Glutamatergic neuron (in vitro differentiated cells): ENCODE data around the gene ZNF549. TPM values are rescaled to one million over a fixed set of nuclear protein-coding genes. Genes with fewer than 3 reads are reported as not detected.
A peak's percentile ranks its signal among the peaks of the same experiment; 100 is the strongest.

Source experiments
- DNase-seq: peaks from one replicate; pipeline ENCODE4 v3.0.0; 2022
- H3K27ac Mint-ChIP-seq: one replicate; pipeline ENCODE4 v1.8.0; 2020; ENCODE audit warnings: mild to moderate bottlenecking, mixed read lengths, inconsistent platforms; ENCODE audit not compliant: unreplicated experiment
- H3K27me3 Mint-ChIP-seq: one replicate; pipeline ENCODE4 v1.8.0; 2020; ENCODE audit warnings: mild to moderate bottlenecking, moderate library complexity, mixed read lengths, inconsistent platforms; ENCODE audit not compliant: unreplicated experiment
- H3K36me3 Mint-ChIP-seq: one replicate; pipeline ENCODE4 v1.8.0; 2020; ENCODE audit warnings: mild to moderate bottlenecking, mixed read lengths, inconsistent platforms; ENCODE audit not compliant: unreplicated experiment
- H3K4me1 Mint-ChIP-seq: one replicate; pipeline ENCODE4 v1.8.0; 2020; ENCODE audit warnings: mild to moderate bottlenecking, low read depth, mixed read lengths, inconsistent platforms; ENCODE audit not compliant: unreplicated experiment
- H3K4me3 Mint-ChIP-seq: one replicate; pipeline ENCODE4 v1.8.0; 2020; ENCODE audit warnings: mild to moderate bottlenecking, mixed read lengths, inconsistent platforms; ENCODE audit not compliant: unreplicated experiment
- H3K9me3 Mint-ChIP-seq: one replicate; pipeline ENCODE4 v1.8.0; 2020; ENCODE audit warnings: mild to moderate bottlenecking, moderate library complexity, mixed read lengths, inconsistent platforms; ENCODE audit not compliant: unreplicated experiment
- total RNA-seq: library from RNA; stranded (reverse); fragmentation: NEBNext Ultra II Directional; extraction: Animal tissue kit (Norgen Biotek cat#: 25700); gene quantifications from one replicate; pipeline ENCODE4 v1.2.1, GENCODE V29; 2021; ENCODE audit not compliant: unreplicated experiment
- TF ChIP-seq, protein P1 (sequence below): fragments of 200-600 bp; sonication (generic); IDR thresholded peaks from one replicate; pipeline ENCODE4 v1.5.0; 2021; ENCODE audit not compliant: partially characterized antibody, unreplicated experiment

Gene ZNF549
- total RNA-seq, 1 donor from 2014 or later = 10.8 TPM

DNA sequence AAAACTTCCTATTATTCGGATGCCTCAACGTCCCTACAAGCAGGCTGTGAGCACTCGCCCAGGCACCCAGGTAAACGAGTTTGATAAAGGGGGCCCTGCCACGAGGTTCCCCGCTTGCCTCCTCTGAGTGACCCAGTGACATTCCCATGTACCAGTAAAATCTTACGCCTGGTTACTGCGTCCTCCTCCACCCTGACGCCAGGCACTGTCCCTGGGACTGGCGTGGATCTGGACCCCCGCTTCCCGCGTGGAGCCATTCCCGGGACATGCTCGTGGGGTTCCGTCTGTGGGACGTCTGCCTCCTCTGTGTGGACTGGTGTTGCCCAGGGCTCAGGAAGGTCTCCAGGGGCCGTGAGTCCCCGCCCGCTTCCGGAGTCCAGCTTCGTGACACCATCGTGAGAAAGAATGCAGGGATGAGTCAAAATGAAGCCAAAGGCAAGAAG is 32.9 kb downstream of the ZNF549 start:
- Mint-ChIP-seq H3K4me3 (peak overlapping the region; percentile 99), H3K27ac (no peak overlapping the region), H3K36me3 (peaks cover 39% of the 10 kb centered on the region), H3K4me1 (peaks cover 9% of the 10 kb centered on the region), H3K9me3 (peaks cover 27% of the 10 kb centered on the region), H3K27me3 (peaks cover 15% of the 10 kb centered on the region)
- DNase-seq = no peak
- TF ChIP-seq, protein P1, sequence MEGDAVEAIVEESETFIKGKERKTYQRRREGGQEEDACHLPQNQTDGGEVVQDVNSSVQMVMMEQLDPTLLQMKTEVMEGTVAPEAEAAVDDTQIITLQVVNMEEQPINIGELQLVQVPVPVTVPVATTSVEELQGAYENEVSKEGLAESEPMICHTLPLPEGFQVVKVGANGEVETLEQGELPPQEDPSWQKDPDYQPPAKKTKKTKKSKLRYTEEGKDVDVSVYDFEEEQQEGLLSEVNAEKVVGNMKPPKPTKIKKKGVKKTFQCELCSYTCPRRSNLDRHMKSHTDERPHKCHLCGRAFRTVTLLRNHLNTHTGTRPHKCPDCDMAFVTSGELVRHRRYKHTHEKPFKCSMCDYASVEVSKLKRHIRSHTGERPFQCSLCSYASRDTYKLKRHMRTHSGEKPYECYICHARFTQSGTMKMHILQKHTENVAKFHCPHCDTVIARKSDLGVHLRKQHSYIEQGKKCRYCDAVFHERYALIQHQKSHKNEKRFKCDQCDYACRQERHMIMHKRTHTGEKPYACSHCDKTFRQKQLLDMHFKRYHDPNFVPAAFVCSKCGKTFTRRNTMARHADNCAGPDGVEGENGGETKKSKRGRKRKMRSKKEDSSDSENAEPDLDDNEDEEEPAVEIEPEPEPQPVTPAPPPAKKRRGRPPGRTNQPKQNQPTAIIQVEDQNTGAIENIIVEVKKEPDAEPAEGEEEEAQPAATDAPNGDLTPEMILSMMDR = no peak

DNA sequence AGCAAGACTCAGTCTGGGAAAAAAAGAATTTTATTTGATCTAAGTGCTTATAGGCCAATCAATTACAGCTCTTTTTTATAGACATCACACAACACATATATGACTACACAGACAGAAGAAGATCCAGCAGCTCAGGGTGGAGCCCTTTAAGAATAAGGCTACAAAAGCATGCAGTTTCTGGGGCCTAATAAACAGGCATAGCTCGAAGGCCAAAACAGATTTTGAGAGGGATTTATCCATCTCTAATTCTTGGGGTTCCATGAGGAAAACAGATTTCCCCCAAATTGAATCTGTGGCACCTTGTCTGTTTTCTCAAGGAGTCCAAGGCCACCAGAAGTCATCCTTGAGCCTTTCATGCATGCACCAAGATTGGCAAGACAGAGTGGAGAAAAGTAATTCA is 36.4 kb downstream of the ZNF549 start:
- Mint-ChIP-seq H3K4me3 (peak overlapping the region; percentile 30), H3K27ac (no peak overlapping the region), H3K36me3 (peaks cover 37% of the 10 kb centered on the region), H3K4me1 (no peaks in the 10 kb centered on the region), H3K27me3 (peaks cover 8% of the 10 kb centered on the region), H3K9me3 (peaks cover 34% of the 10 kb centered on the region)
- DNase-seq = no peak
- TF ChIP-seq, protein P1 = no peak

DNA sequence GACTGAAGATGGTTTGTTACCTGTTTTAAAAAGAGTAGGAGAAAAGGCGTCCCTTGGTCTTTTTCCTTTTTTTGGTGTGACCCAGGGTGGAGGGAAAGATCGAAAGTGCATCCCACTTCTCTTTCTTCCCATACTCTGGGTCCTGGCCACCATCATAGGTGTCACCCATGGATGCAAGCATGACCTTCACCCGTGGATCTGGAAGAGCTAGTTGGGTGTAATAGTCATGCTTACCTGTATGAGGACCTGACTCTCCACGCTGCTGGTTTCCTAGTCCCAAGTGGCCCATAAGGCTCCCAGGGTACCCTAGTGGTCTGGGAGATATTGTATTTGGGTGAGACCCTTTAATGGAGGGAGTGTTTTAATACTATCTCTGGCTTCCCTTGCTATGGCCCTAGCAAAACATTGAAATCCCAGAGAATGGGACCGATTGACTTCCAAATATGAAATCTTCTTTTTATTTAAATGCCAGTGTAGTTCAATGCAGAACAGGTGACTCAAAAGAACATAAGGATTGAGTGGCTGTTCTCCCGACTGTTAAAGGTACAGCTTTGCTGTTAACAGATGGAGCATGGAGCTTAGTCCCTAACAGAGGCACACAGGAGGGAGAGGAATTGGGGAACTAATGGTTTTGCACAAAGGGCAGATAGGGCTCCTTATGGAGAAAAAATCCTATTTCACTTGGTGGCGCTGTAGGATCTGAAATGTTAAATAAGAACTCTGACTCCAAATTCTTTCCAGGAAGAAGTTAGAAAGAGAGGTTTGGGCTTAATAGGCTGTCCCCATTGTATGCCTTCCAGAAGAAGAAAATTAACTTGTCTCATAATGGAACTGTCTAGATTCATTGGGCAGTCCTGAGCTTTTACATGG is 39.5 kb downstream of the ZNF549 start:
- H3K4me1 Mint-ChIP-seq = no peaks in the 10 kb centered on the region
- peaks cover 29% of the 10 kb centered on the region for H3K9me3 Mint-ChIP-seq
- no peak overlapping the region for H3K4me3 Mint-ChIP-seq
- TF ChIP-seq, protein P1 = no peak
- H3K27me3 Mint-ChIP-seq = no peaks in the 10 kb centered on the region
- no peak overlapping the region for H3K27ac Mint-ChIP-seq
- peaks cover 42% of the 10 kb centered on the region for H3K36me3 Mint-ChIP-seq
- no peak for DNase-seq

DNA sequence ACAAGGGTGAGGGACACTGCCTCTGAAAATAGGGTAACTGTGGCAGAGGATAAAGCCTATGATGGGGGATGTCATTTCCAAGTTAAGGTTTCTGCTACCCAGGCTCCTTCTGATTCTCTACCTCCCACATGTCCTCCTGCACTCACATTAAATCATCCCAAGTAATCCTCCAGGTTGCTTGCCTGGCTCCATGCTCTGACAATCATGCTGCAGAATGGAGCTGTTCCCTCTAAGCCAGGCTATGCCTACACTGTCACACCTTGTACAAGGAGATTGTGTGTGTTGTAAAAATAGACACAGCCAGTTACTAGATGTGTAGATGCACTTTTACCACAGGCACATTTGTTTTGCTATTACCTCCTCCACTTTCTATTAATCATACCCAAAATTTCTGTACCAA is 43.6 kb downstream of the ZNF549 start:
- H3K4me3 Mint-ChIP-seq = no peak overlapping the region
- no peak overlapping the region for H3K27ac Mint-ChIP-seq
- no peaks in the 10 kb centered on the region for H3K27me3 Mint-ChIP-seq
- H3K36me3 Mint-ChIP-seq = peaks cover 66% of the 10 kb centered on the region
- TF ChIP-seq, protein P1 = no peak
- peaks cover 35% of the 10 kb centered on the region for H3K9me3 Mint-ChIP-seq
- no peaks in the 10 kb centered on the region for H3K4me1 Mint-ChIP-seq
- no peak for DNase-seq

DNA sequence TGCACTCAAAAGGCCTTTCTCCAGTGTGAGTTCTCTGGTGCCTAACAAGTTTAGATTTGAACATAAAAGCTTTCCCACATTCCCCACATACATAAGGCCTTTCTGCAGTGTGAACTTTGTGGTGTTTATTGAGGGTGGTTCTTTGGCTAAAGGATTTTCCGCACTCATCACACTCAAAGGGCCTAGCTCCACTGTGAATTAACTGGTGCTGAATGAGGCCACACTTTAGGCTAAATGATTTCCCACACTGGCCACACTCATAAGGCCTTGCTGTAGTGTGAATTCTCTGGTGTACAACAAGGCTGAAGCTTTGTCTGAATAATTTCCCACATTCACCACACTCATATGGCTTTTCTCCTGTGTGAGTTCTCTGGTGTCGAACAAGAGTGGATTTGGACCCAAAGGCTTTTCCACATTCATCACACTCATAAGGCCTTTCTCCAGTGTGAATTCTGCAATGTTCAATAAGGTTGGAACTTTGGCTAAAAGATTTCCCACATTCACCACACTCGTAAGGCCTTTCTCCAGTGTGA is 45.3 kb downstream of the ZNF549 start:
- H3K4me1 Mint-ChIP-seq = no peaks in the 10 kb centered on the region
- no peak for DNase-seq
- TF ChIP-seq, protein P1 = no peak
- no peak overlapping the region for H3K4me3 Mint-ChIP-seq
- H3K27me3 Mint-ChIP-seq = peaks cover 2% of the 10 kb centered on the region
- peaks cover 39% of the 10 kb centered on the region for H3K9me3 Mint-ChIP-seq
- no peak overlapping the region for H3K27ac Mint-ChIP-seq
- H3K36me3 Mint-ChIP-seq = peaks cover 80% of the 10 kb centered on the region
